HG03520 (cell line): ENCODE results near the gene PAGE4.

Experiments
- ATAC-seq: cut with Tn5 transposase; IDR thresholded peaks from one replicate; pipeline ENCODE4 v1.9.1; 2021; ENCODE audit warnings: mild to moderate bottlenecking, moderate library complexity; ENCODE audit not compliant: unreplicated experiment

Gene PAGE4, protein sequence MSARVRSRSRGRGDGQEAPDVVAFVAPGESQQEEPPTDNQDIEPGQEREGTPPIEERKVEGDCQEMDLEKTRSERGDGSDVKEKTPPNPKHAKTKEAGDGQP

DNA sequence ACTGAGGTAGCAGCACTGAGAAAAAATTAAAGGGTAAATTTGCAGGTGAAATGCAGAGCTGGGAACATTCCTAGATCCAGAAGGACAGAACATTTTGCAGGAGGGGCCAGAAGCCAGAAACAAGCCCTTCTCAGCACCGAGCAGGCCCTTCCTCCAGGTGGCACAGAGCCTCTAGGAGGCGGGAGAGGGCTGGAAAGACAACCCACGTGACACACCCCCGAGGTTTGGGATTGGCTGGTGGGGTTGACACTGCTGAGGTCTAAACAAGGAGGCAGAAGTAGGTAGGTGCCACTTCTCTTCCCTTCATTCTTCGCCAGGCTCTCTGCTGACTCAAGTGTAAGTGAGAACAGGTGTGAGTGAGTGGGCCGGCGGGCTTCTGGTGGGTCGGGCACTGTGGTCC lies at the start of gene PAGE4:
PAGE4 (plus strand) TSS at position 288 of the 400 bp plus-strand sequence. CDS start 1,126 bp downstream, outside the sequence.
- ATAC-seq: no peak

DNA sequence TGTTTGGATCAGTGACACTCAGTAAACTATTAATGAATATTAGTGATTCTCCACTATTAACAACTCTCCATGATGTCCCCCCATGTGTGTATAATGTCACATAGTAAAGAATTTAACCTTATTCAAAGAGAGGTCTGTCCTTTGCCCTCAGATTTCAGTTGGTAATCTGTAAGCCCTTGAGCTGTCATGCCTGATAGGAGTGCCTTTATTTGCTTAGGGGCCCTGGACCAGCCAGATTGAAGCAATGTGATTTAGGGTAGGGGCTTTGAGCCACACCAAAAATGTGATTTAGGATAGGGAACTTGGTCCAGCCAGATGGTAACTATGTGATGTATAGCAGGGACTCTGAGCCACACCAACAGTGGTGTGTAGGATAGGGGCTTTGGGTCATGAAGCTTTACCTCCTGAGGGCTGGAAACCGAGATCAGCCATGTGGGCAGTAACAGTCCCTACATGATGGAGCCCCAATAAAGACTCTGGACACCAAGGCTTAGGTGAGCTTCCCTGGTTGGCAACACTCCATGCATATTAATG lies 44.3 kb upstream of the PAGE4 start:
- ATAC-seq: no peak

DNA sequence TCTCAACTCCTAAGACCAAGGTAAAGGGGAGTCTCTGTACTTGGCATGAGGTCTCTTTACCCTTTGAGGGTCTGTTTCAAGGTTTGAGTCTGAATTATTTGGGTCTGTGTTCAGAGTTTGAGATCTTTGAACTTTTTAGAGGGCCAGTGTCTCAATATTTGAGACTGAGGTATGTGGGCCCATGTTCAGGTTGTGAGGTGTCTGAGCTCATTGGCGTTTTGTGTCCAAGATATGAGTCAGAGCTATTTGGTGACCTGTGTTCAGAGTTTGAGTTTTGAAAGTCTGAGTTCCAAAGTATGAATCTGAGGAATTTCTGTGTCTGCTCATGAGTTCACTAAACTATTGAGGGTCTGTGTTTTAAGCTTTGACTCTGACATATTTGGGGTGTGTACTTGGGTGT lies 36.7 kb upstream of the PAGE4 start:
- no peak for ATAC-seq

DNA sequence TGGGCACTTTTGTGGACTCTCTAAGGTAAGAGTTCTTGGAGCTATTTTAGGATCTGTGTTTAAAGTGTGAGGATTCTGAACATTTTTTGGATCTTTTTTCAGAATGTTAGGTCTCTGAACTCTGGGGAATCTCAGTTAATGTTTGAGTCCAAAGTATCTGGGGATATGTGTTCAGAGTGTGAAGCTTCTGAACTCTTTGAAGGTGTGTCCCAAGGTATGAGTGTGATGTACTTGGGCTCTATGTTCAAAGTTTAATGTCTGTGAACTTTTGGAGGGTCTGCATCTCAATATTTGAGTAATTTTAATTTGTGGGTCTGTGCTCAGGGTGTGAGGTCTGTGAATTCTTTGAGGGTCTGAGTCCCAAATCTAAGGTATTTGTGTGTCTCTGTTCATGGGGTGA lies 35.4 kb upstream of the PAGE4 start:
- ATAC-seq: no peak

DNA sequence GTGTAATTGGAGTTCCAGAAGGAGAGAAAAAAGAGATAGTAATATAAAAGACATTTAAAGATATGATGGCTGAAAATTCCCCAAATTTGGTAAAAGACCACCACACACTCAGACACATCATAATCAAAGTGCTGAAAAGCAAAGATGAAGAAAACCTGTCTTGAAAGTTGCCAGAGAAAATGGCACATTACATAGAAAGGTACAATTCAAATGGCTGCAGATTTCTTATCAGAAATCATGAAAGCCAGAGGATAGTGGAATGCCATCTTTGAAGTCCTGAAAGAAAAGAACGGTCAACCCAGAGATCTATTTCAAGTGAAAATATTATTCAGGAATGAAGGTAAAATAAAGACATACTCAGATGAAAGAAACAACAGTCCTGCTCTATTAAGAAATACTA lies 29.3 kb upstream of the PAGE4 start:
- no peak for ATAC-seq

DNA sequence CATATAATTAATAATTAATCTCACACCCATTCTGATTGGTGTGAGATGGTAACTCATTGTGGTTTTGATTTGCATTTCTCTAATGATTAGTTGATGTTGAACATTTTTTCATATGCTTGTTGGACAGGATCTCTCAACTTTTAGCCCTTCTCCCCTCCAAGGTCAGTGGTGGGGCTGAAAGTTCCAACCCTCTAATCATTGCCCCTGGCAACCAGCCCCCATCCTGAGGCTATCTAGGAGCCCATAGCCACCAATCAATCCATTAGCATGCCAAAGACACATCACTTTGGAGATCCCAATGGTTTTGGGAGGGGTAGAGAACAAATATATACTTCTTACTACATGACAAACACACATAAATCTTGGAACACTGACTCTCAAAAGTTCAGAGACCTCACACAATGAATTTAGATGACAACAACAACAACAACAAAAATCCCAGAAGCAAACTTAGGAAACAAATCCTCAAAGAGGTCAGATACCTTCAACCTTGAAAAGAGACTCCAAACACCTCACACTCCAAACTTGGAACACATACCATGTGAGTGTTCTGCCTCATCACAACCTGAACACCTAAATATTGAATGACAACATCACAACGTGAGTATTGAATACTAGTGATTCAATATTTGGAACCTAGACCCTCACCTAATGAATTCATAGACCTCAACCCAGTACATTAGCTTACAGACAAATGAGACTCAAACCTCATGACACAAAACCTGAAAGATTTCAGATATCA lies 19.0 kb upstream of the PAGE4 start:
- no peak for ATAC-seq

DNA sequence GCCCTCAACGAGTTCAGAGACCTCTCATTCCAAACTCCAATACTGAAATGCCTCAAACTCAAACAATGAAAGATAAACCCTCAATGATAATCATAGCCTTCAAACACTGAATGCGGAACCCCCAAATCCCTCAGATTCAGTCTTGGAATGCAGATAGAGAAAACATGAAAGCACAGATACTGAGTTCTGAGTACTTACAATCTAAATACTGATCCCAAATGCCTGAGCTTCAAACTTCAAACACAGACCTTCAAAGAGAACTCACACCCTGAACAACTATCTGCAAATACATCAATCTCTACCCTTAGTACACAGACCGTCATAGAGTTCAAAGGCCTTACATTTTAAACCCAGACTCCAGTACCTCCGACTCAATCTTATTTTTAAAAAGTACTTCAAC lies 16.9 kb upstream of the PAGE4 start:
- ATAC-seq: no peak

DNA sequence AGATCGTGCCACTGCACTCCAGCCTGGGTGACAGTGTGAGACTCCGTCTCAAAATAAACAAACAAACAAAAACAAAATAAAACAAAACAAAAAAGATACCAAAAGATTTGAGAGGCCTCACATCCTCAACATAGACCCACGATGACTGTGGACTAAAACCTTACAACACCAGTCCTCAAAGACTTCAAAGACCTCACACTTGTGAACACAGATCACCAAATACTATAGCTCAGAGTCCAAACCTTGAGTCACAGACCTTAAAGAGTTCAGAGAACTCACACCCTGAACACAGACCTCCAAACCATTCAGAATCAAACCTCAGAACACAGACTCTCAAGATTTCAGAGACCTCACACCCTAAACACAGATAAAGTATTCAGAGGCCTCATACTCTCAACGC lies 12.7 kb upstream of the PAGE4 start:
- no peak for ATAC-seq

DNA sequence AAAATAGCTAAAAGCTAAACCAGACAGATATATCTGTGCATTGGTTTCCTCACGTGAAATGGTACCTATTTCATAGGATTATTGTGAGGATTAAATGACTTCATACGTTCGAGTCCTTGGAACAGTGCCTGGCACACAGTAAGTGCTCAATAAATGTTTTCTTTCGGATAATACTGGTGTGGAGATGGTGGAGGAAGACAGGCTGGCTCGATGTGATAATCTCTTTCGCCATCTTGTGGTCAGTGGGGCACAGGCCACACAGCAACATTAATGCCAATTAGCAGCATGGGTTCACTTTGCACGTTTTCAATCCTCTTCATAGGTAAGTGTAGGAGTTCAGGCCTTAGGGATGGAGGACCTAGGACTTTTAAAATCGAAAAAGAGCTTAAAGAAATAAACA lies 9.3 kb downstream of the PAGE4 start:
- no peak for ATAC-seq

DNA sequence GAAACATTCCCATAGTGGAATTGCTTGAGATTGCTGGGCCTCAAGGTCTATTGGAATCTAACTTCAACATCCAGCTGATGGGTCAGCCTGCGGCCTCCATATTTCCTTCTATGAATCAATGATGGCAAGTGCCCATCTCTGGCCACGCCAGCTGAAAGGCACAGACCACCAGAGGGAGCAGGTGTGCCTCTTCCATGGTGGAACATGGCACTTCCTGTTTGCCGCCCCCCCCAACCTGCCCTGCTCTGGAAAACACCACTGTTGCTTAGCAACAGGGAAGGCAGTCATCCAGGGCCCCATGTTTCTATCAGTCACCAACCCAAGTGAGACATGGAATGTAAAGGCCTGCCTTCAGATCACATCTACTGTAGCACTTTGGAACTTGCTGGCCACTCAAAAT lies 11.6 kb downstream of the PAGE4 start:
- ATAC-seq: no peak

DNA sequence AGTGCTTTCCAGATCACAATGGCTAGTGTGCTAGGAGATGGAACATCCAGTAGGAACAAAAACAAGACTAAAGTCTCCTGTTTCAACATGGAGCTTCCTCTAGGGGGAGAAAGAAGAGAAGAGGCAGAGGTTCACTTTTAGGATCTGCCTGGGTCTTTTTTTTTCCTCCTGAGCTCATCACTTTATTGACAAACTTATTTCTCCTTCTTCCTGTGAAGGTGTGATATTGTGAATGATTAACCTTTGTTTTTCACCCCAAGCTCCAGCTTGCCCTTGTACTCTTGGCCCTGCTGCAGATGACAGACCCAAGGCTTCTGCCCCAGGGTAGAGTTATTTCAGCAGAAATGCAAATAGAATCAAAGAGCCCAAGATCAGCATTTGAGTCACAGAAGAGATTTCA lies 13.5 kb downstream of the PAGE4 start:
- no peak for ATAC-seq

DNA sequence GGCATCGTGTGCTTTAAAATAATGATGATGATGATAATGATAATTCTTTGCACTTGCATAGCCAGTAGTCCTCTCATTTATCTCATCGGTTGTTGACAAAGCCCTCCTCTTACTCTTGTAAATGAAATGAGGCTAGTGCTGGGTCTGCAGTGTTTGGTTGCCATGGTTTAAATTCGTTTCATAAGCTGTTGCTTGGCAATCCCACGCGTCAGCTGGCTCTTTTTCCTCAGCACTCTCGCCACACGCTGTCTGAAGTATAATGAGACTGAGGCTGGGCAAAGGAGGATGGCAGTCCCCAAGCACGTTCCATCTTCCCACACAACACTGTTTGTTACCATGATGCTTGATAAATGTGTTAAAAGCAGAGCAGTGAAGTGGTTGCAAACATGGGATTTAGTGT lies 15.5 kb downstream of the PAGE4 start:
- ATAC-seq: no peak

DNA sequence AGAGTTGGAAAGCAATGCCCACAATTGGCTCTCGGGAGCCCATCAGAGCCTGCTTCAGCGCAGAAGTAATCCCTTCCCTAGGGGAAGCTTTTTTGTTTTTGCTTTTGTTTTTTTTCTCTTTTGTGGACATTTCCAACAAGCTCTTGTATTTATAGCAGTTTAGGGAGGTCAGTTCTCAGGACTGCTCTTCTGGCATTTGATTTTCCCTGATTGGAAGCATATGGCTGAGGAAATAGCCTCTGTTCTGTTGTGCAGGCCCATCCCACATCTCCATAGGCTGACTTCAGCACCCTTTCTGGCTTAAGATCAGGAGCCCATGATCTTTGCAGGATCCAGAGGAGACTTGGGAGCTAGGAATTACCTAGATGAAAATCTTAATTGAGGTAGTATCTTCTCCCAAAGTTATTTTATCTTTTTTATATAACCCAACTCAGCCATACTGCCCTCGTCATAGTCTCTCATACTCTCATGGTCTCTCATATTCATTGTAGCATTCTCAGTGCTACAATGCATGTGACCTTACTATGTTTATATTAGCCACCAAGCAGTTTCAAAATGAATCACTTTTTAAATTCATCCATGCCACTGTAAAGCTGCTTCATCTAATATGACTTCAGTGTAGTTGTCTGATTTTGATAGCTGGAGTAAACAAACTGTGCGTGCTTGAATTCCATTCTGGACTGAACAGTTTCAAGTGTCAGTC lies 16.7 kb downstream of the PAGE4 start:
- ATAC-seq: peak; percentile 61

DNA sequence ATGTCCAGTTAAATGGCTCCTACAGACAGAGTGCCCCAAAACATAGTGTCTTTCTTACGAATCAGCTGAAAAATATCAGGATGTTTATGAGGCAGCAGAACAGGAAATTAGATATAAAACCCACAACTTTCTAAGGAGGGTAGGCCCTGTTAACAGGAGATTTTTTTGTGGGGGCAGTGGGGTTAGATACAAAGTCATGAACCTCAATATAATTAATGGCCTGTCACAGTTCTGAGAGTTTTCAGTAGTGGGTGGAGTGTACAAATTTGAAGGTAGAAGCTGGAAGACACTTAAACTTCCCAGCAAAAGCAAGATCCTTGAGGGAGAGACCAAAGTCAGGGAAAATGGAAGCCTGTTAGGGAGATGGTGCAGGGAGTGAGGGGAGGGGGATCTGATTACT lies 17.4 kb downstream of the PAGE4 start:
- no peak for ATAC-seq

DNA sequence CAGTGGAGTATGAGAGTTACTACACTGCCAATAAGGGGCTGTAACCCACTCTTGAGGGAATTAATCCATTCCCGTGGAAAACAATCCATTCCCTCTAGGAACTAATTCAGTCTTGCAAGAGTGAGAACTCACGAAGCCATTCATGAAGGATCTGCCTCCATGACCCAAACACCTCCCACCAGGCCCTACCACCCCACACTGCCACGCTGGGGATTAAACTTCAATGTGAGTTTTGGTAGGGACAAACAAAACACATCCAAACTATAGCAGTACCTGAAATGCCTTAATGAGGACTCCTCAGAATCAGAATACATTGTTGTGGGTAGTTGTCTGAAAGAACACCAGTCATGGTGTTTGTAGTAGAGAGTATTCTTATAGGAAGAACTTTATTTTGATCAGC lies 19.2 kb downstream of the PAGE4 start:
- no peak for ATAC-seq

DNA sequence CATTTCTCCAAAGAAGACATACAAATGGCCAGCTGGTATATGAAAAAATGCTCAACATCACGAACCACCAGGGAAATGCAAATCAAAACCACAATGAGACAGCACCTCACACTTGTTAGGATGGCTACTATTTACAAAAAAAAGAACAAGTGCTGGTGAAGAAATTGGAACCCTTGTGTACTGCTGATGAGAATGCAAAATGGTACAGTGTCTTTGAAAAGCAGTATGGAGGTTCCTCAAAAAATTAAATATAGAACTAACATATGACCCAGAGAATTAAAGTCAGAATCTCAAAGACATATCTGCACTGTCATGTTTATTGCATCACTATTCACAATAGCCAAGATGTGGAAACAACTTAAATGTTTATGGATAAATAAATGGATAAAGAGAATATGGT lies 20.9 kb downstream of the PAGE4 start:
- no peak for ATAC-seq

DNA sequence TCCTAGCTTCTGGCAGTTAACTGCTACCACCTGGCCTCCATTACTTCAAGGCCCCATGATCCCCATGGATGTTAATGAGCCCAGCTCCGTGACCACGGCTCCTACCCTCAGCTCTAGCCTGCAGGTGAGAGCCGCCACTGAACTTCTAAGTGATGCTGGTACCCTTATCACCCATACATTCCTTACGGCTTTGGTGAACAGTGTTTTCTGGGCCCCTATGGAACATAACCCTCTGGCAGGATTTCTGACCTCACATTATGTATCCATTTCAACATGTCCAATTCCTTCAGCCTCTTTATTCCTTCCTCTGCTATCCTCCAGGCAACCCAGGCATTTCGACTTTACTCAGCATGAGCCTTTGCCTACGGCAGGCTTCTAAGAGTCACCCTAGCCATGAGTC lies 24.6 kb downstream of the PAGE4 start:
- no peak for ATAC-seq

DNA sequence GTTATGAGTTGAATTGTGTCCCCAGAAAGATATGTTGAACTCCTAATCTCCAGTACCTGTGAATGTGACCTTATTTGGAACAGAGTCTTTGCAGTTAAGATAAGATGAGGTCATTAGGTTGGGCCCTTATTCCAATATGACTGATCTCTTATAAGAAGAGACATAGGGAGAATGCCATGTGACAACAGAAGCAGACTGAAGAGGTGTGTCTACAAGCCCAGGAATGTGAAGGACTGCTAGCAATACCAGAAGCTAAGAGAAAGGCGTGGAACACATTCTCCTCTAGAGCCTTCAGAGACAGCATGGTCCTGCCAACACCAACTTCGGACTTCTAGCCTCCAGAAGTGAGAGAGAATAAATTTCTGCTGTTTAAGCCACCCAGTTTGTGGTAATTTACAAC lies 27.7 kb downstream of the PAGE4 start:
- no peak for ATAC-seq

DNA sequence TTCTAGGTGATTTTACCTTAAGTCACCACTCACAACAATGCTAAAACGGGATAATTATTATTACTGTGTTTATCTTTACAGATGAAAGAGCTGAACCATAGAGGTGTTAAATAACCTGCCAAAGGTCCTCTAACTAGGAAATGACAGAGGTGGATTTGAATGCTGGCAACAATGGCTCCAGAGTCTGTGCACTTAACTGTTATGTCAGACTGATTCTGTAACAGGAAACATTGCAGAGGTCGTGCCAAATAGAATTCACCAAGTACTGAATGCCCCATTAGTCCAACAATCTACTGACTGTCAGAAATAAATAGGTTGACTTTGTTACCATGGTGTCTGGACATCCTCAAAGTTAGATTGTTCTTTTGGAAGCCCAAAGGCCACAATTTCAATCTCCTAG lies 29.2 kb downstream of the PAGE4 start:
- ATAC-seq: no peak

DNA sequence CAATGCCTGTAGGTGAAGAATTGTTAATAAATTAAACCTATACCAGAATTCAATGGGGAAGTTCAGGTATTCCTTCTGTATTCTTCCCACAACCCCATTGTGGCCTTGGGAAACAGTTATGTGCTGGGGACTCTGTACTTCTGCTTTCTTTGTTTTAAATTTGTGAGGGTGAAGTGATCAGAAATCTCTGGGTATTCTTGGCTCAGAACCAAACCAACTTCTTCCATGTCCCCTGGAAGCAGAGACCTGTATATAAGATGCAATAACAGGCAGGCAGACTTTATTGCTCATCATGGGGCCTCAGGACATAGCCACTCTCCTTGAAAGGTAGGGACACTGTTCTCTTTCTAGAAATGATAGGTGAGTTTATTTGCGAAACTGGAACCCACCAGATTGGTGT lies 30.4 kb downstream of the PAGE4 start:
- no peak for ATAC-seq

DNA sequence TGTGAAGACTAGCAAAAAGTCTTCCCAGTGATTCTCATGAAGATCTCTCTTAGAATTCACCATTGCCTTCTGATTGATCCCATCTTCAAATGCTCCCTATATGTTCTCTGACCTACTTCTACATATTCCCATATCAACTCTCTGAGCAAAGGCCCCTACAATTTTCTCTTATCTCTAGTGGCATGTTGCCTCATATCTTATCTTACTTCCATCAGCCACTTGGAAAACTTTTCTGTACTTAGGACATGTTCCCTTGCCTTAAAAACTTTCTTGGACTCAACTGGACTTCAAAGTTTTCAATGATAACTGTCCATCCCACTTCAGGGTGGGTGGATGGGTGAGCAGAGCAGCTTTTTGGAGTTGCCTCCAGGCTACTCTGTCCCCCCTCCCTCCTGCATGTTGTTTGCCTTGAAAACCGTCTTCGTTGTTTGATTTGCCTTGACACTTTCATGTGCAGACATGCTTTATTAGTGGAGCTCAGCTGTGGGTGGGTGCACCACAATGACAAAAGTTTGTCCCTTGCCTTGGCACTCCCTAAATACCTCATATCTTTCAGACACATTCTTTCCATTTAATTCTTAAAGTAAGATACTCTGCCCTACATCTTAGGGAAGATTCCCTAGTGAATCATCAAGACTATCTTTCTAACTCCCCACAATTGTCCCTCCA lies 31.9 kb downstream of the PAGE4 start:
- ATAC-seq: no peak

DNA sequence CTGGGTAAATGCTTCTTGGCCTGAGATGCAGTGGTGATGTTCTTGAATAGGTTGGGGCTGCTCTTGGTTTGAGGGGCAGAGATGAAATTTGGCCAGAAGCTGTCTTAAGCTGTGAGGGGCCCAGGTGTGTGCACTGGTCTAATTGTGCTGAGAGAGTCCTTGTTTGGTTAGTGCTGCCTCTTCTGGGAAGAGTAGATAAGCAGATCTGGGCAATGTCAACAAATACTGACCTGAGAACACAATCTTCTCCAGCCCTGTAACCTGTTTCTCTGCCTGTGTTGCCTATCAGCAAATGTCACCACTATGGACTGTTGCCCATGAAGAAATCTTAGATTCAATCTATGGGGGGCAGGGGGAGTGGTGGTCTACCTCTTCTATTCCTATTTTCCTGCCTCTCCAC lies 33.0 kb downstream of the PAGE4 start:
- ATAC-seq: no peak
